ENCODE measurements around the gene ASZ1.

ASZ1 gene

GRCh38 chr7:117401293-117402002 is 25.8 kb downstream of the ASZ1 start:
- no peak for DNase-seq (ENCODE audit: low read depth)

GRCh38 chr7:117399820-117400422 is 27.4 kb downstream of the ASZ1 start:
- no peak for DNase-seq (ENCODE audit: low read depth)

- DNase-seq (ENCODE audit: low read depth): no peak
Observed at GRCh38 chr7:117395743-117396142, 31.6 kb downstream of the ASZ1 start.

- DNase-seq (ENCODE audit: low read depth): no peak
Observed at GRCh38 chr7:117393781-117394180, 33.5 kb downstream of the ASZ1 start.

GRCh38 chr7:117389871-117390270 is 37.4 kb downstream of the ASZ1 start:
- DNase-seq (ENCODE audit: low read depth): no peak

GRCh38 chr7:117386110-117386706 is 41.1 kb downstream of the ASZ1 start:
- DNase-seq (ENCODE audit: low read depth): no peak

- DNase-seq (ENCODE audit: low read depth): no peak
Observed at GRCh38 chr7:117385363-117386109, 41.8 kb downstream of the ASZ1 start.

GRCh38 chr7:117384688-117385362 is 42.5 kb downstream of the ASZ1 start:
- DNase-seq (ENCODE audit: low read depth): no peak

- DNase-seq (ENCODE audit: low read depth): no peak
Observed at GRCh38 chr7:117383483-117384189, 43.7 kb downstream of the ASZ1 start.

- no peak for DNase-seq (ENCODE audit: low read depth)
Observed at GRCh38 chr7:117383046-117383445, 44.2 kb downstream of the ASZ1 start.

GRCh38 chr7:117381362-117381761 is 45.9 kb downstream of the ASZ1 start:
- DNase-seq (ENCODE audit: low read depth): no peak

- no peak for DNase-seq (ENCODE audit: low read depth)
Observed at GRCh38 chr7:117375380-117375779, 51.9 kb downstream of the ASZ1 start.

- DNase-seq (ENCODE audit: low read depth): no peak
Observed at GRCh38 chr7:117372073-117372472, 55.2 kb downstream of the ASZ1 start.

GRCh38 chr7:117364339-117365080 is 62.8 kb downstream of the ASZ1 start:
- no peak for DNase-seq (ENCODE audit: low read depth)

- no peak for DNase-seq (ENCODE audit: low read depth)
Observed at GRCh38 chr7:117362294-117362888, 64.9 kb downstream of the ASZ1 start.

GRCh38 chr7:117350027-117350426 is 77.3 kb downstream of the ASZ1 start:
- DNase-seq (ENCODE audit: low read depth): no peak

GRCh38 chr7:117349570-117349969 is 77.7 kb downstream of the ASZ1 start:
- no peak for DNase-seq (ENCODE audit: low read depth)

GRCh38 chr7:117347962-117348672 is 79.2 kb downstream of the ASZ1 start:
- DNase-seq (ENCODE audit: low read depth): no peak

GRCh38 chr7:117347480-117347879 is 79.8 kb downstream of the ASZ1 start:
- no peak for DNase-seq (ENCODE audit: low read depth)

GRCh38 chr7:117346161-117346560 is 81.1 kb downstream of the ASZ1 start:
- no peak for DNase-seq (ENCODE audit: low read depth)
